ENCODE measurements around the gene TNRC6C.

Gene TNRC6C

DNA sequence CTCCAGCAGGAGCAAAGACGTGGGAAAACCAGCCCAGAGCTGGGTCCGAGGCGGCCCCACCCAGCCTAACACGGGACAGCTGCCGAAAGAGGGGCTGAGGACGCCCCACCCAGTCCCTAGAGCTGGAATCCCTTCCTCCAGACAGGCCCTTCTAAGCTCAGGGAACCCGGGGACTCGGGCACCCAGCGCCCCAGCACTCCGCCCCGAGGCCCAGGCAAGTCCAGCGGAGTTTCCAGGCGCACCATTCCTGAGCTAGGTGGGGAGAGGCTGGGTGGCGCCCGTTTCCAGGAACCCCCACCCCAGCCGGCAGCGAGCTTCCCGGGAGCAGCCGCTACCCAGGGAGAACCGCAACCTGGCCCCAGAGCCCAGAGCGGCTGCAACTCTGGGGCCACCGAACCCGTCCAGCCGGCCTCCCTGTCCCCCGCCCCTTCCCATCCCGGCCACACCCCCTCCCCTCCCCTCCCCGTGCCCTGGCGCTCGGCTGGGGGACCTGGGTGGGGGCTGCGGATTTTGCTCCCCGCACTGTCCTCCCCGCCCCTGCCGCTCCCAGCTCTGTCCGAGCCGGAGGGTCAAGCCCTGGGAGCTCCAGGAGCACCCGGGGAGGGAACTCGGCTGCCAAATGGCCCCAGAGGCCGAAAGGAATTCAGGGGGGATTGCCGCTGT lies 169.5 kb downstream of the TNRC6C start (continued):
- TF ChIP-seq, protein P1, sequence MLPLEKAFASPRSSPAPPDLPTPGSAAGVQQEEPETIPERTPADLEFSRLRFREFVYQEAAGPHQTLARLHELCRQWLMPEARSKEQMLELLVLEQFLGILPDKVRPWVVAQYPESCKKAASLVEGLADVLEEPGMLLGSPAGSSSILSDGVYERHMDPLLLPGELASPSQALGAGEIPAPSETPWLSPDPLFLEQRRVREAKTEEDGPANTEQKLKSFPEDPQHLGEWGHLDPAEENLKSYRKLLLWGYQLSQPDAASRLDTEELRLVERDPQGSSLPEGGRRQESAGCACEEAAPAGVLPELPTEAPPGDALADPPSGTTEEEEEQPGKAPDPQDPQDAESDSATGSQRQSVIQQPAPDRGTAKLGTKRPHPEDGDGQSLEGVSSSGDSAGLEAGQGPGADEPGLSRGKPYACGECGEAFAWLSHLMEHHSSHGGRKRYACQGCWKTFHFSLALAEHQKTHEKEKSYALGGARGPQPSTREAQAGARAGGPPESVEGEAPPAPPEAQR (tag by site-specific recombination; IDR thresholded peaks at IDR 0.05), result no peak
- TF ChIP-seq KLF9 (tag by site-specific recombination; IDR thresholded peaks at IDR 0.05; ENCODE audit: low read depth) (0 out of 2 replicates have a peak, but pooled peaks have one; percentile 16), ZNF571 (tag by site-specific recombination; IDR thresholded peaks at IDR 0.05) (no peak), ZBTB21 (tag by site-specific recombination; IDR thresholded peaks at IDR 0.05) (no peak), ZEB2 (tag by site-specific recombination; IDR thresholded peaks at IDR 0.05) (peak; percentile 8; the same call in 1 of the 2 replicates), REPIN1 (tag by site-specific recombination; IDR thresholded peaks at IDR 0.05; ENCODE audit: low read depth) (no peak), ZNF777 (tag by site-specific recombination; IDR thresholded peaks at IDR 0.05; ENCODE audit: borderline replicate concordance) (no peak), ZFP3 (tag by site-specific recombination; IDR thresholded peaks at IDR 0.05; ENCODE audit: low read depth) (no peak), ZNF23 (tag by site-specific recombination; IDR thresholded peaks at IDR 0.05; ENCODE audit: borderline replicate concordance) (no peak), ZNF341 (tag by site-specific recombination; IDR thresholded peaks at IDR 0.05; ENCODE audit: low read depth) (no peak), ZBTB20 (tag by site-specific recombination; IDR thresholded peaks at IDR 0.05) (no peak; the same call in 1 of the 2 replicates), ZNF324 (tag by site-specific recombination; IDR thresholded peaks at IDR 0.05) (no peak), ZNF677 (tag by site-specific recombination; IDR thresholded peaks at IDR 0.05) (no peak), GLI4 (tag by site-specific recombination; IDR thresholded peaks at IDR 0.05) (no peak), ZNF37A (tag by site-specific recombination; IDR thresholded peaks at IDR 0.05) (no peak), ZNF202 (tag by site-specific recombination; IDR thresholded peaks at IDR 0.05; ENCODE audit: borderline replicate concordance) (no peak)
- TF ChIP-seq, protein P2, sequence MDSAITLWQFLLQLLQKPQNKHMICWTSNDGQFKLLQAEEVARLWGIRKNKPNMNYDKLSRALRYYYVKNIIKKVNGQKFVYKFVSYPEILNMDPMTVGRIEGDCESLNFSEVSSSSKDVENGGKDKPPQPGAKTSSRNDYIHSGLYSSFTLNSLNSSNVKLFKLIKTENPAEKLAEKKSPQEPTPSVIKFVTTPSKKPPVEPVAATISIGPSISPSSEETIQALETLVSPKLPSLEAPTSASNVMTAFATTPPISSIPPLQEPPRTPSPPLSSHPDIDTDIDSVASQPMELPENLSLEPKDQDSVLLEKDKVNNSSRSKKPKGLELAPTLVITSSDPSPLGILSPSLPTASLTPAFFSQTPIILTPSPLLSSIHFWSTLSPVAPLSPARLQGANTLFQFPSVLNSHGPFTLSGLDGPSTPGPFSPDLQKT (IDR thresholded peaks at IDR 0.05; ENCODE audit: borderline replicate concordance, low read depth, low read length), result no peak
- TF ChIP-seq, protein P3, sequence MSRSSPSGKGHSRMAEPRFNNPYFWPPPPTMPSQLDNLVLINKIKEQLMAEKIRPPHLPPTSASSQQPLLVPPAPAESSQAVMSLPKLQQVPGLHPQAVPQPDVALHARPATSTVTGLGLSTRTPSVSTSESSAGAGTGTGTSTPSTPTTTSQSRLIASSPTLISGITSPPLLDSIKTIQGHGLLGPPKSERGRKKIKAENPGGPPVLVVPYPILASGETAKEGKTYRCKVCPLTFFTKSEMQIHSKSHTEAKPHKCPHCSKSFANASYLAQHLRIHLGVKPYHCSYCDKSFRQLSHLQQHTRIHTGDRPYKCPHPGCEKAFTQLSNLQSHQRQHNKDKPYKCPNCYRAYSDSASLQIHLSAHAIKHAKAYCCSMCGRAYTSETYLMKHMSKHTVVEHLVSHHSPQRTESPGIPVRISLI (tag by site-specific recombination; IDR thresholded peaks at IDR 0.05), result no peak
- TF ChIP-seq, protein P4, sequence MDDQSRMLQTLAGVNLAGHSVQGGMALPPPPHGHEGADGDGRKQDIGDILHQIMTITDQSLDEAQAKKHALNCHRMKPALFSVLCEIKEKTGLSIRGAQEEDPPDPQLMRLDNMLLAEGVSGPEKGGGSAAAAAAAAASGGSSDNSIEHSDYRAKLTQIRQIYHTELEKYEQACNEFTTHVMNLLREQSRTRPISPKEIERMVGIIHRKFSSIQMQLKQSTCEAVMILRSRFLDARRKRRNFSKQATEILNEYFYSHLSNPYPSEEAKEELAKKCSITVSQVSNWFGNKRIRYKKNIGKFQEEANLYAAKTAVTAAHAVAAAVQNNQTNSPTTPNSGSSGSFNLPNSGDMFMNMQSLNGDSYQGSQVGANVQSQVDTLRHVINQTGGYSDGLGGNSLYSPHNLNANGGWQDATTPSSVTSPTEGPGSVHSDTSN (CRISPR knock-in tag; IDR thresholded peaks at IDR 0.05), result peak; percentile 58; the same call in 1 of the 2 replicates
- TF ChIP-seq, protein P5, sequence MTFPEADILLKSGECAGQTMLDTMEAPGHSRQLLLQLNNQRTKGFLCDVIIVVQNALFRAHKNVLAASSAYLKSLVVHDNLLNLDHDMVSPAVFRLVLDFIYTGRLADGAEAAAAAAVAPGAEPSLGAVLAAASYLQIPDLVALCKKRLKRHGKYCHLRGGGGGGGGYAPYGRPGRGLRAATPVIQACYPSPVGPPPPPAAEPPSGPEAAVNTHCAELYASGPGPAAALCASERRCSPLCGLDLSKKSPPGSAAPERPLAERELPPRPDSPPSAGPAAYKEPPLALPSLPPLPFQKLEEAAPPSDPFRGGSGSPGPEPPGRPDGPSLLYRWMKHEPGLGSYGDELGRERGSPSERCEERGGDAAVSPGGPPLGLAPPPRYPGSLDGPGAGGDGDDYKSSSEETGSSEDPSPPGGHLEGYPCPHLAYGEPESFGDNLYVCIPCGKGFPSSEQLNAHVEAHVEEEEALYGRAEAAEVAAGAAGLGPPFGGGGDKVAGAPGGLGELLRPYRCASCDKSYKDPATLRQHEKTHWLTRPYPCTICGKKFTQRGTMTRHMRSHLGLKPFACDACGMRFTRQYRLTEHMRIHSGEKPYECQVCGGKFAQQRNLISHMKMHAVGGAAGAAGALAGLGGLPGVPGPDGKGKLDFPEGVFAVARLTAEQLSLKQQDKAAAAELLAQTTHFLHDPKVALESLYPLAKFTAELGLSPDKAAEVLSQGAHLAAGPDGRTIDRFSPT (tag by site-specific recombination; IDR thresholded peaks at IDR 0.05), result no peak
- TF ChIP-seq, protein P6, sequence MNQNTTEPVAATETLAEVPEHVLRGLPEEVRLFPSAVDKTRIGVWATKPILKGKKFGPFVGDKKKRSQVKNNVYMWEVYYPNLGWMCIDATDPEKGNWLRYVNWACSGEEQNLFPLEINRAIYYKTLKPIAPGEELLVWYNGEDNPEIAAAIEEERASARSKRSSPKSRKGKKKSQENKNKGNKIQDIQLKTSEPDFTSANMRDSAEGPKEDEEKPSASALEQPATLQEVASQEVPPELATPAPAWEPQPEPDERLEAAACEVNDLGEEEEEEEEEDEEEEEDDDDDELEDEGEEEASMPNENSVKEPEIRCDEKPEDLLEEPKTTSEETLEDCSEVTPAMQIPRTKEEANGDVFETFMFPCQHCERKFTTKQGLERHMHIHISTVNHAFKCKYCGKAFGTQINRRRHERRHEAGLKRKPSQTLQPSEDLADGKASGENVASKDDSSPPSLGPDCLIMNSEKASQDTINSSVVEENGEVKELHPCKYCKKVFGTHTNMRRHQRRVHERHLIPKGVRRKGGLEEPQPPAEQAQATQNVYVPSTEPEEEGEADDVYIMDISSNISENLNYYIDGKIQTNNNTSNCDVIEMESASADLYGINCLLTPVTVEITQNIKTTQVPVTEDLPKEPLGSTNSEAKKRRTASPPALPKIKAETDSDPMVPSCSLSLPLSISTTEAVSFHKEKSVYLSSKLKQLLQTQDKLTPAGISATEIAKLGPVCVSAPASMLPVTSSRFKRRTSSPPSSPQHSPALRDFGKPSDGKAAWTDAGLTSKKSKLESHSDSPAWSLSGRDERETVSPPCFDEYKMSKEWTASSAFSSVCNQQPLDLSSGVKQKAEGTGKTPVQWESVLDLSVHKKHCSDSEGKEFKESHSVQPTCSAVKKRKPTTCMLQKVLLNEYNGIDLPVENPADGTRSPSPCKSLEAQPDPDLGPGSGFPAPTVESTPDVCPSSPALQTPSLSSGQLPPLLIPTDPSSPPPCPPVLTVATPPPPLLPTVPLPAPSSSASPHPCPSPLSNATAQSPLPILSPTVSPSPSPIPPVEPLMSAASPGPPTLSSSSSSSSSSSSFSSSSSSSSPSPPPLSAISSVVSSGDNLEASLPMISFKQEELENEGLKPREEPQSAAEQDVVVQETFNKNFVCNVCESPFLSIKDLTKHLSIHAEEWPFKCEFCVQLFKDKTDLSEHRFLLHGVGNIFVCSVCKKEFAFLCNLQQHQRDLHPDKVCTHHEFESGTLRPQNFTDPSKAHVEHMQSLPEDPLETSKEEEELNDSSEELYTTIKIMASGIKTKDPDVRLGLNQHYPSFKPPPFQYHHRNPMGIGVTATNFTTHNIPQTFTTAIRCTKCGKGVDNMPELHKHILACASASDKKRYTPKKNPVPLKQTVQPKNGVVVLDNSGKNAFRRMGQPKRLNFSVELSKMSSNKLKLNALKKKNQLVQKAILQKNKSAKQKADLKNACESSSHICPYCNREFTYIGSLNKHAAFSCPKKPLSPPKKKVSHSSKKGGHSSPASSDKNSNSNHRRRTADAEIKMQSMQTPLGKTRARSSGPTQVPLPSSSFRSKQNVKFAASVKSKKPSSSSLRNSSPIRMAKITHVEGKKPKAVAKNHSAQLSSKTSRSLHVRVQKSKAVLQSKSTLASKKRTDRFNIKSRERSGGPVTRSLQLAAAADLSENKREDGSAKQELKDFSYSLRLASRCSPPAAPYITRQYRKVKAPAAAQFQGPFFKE (tag by site-specific recombination; IDR thresholded peaks at IDR 0.05; ENCODE audit: borderline replicate concordance), result no peak

Data from HEK293 (cell line).